GM18505 (cell line): ENCODE results near the gene HDAC4.
"Not testable (repeated sequence)": the region's sequence is repeated elsewhere in the genome, so short reads cannot be mapped to it uniquely, and the experiment has no call there.

Experiments
- ATAC-seq: cut with Tn5 transposase; IDR thresholded peaks from one replicate; pipeline ENCODE4 v1.9.1; 2021; ENCODE audit not compliant: unreplicated experiment
- POLR2A ChIP-seq: IDR thresholded peaks from 4 replicates; pipeline ENCODE4 v1.6.1; 2011; ENCODE audit warnings: borderline replicate concordance; ENCODE audit not compliant: insufficient read depth, insufficient read length; ENCODE audit errors: extremely low read depth

The HDAC4 gene

DNA sequence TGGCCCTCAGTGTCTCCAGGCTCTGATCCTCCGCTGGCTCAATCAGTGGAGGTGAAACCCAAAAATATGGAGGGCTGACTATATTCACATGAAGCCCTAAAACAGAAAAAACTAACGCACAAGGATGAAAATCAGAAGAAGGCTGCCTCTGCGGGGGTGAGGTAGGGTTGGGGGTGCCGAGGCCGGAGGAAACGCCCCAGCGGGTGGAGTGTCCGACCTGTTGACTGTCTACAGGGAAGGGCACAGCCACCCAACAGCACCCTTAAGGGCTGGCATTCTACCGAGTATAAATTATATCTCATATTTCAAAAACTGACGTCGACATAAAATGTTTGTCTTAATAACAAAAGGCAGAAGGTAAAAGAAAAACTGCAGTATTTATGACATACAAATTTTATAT is 223.5 kb downstream of the HDAC4 start:
- no peak for TF ChIP-seq POLR2A
- ATAC-seq = no peak

DNA sequence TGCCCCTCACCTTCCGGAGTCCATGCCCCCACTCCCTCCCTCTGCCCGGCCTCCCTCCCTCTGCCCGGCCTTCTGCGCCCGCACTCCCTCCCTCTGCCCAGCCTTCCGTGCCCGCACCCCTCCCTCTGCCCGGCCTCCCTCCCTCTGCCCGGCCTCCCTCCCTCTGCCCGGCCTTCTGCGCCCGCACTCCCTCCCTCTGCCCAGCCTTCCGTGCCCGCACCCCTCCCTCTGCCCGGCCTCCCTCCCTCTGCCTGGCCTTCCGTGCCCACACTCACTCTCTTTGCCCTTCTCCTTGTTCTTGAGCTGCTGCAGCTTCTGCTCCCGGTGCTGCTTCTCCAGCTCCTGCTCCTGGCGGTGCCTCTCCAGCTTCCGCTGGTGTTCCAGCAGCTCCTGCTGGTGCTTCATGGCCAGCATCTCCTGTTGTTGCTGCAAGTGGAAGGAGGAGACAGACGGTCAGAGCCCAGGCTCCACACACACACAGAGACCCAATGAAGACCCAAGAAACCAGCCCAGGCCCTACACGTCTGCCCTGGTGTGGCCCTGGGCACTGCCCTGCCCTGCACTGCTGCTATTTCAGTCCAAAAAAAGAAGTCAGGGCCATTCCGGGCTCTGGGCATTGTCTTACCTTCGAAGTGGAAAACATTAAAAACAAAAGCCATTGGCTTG is 224.5 kb downstream of the HDAC4 start:
- not testable (repeated sequence) for ATAC-seq

- ATAC-seq = no peak
These were observed 225.6 kb downstream of the HDAC4 start for GRCh38 chr2:239175181-239175580.

DNA sequence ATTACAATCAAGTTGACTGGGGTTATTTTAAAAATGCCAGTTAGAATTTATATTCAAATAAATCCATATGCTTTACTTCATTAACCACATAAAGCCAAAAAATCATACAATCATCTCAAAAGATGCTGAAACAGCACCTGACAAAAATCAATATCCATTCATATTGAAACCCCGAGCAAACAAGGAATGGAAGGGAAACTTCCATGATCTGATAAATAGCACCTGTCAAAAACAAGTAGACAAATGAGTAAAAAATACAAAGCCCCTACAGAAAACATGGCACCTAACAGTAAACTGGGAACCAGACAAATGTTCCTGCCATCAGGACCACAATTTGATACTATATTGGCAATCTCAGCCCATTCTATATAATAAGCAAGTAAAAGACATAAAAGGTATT is 227.5 kb downstream of the HDAC4 start:
- no peak for ATAC-seq
- no peak for TF ChIP-seq POLR2A

More at GRCh38 chr2:239175181-239175580, 225.6 kb downstream of the HDAC4 start:
- TF ChIP-seq POLR2A = no peak

DNA sequence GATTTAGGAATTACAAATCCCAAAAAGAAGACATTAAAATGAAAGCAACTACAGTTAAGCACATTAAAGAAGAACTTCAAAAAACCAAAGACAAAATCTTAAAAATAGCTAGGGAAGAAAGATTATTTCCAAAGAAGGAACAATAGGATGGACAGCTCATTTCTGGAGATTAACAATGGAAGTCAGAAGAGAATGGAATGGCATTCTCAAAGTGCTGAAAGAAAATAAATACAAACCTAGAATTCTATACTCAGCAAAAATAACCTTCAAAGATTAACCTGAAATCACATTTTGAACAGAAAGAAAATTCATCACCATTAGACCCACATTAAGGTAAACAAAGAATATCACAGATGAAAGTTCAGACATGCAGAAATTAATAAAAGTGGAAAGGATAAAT is 229.2 kb downstream of the HDAC4 start:
- TF ChIP-seq POLR2A = no peak
- ATAC-seq = no peak

DNA sequence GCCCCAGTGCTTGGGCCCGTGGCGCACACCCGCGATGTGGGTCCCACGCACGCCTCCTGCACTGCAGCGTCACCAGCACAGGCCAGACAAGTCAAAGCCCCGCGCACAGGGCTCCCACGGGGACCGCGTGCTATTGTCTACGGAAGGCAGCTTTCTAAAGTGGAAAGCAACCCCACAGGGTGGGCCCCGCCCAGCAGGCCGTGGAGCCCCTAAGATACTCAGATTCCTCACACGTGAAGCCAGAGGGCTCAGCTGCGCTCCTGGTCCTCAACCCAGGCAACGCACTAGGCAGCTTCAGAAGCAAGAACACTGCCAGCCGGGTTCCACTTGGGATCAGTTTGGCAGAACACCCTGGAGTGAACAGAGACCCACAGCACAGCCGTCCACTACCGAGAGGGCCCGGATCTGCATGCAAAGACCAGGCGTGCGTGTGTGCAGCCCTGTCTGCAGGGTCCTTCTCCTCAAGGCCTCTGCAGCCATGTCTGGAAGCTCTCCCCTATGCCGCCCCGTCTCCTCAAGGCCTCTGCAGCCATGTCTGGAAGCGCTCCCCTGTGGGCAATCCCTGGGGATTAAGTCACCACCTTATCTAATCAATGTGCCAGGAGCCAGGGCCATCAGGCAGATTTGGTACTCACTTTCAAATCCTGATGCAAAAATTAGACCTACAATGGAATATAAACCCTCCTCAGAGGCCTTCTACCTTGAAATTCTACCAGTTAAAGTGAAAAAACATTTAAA is 231.3 kb downstream of the HDAC4 start:
- no peak for ATAC-seq
- TF ChIP-seq POLR2A = no peak

- TF ChIP-seq POLR2A = no peak
- ATAC-seq = no peak
These were observed 232.2 kb downstream of the HDAC4 start for GRCh38 chr2:239168575-239168974.

- ATAC-seq = no peak
- no peak for TF ChIP-seq POLR2A
These were observed 232.9 kb downstream of the HDAC4 start for GRCh38 chr2:239167766-239168444.

GRCh38 chr2:239167011-239167673 is 233.7 kb downstream of the HDAC4 start:
- TF ChIP-seq POLR2A = no peak
- ATAC-seq = no peak

GRCh38 chr2:239166201-239166834 is 234.5 kb downstream of the HDAC4 start:
- TF ChIP-seq POLR2A = no peak
- ATAC-seq = no peak

DNA sequence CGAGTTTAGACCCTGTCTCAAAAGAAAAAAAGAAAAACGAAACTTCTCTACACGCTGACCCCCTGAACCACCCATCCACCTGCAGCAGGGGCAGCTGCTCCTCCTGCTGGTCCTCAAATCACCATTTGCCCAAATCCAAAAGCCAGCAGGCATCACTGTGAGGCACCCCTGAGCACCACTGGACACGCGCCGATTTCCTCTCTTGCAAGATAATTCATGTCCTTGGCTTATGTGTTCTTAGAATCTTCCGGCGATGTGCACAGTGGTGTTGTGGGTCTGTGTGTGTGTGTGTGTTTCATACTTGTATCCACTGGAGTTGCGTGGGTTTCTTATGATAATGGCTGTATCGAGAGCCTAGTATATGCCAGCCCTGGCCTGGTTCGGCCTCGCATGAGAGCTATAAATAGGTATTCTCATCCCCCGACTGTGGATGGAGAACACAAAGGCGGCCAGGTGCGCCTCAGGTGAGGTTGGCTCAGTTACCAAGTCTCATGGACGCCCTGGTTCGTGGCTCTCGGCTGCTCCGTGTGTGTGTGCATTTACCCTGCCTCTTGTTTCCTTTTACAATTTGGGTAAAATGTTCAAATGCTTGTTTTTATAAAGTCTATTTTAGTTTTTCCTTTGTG is 235.5 kb downstream of the HDAC4 start:
- TF ChIP-seq POLR2A = no peak
- ATAC-seq = no peak

DNA sequence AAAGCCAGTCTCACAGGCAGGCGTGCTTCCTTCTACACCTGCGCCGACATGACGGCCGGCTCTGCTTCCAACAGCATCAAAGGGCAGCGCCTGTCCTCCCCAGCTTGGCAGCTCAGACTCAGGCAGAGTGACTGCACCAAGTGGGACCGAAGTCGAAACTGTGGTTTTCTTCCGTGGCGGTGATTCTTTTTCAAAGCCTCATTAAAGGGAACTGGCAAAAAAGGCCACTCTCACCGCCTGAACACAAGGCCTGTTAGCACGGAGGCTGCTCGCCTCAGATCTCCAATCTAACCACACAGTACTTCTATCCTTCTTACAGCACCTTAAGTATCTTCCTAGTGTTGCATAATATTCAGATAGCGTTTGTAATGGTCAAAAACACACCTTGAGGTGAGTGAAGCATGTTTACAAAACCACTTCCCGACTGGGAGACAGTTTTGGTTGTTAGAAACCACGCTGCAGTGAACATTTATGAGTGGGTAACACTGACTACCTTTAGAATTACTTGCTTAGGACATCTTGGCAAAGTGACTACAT is 236.4 kb downstream of the HDAC4 start:
- TF ChIP-seq POLR2A = no peak
- no peak for ATAC-seq

GRCh38 chr2:239163688-239164334 is 237.0 kb downstream of the HDAC4 start:
- TF ChIP-seq POLR2A = no peak

More at GRCh38 chr2:239163688-239164334, 237.0 kb downstream of the HDAC4 start:
- ATAC-seq = no peak
